Measurements from ENCODE around the gene ADAMTSL2.

ADAMTSL2 gene

GRCh38 chr9:133591985-133592384 lies 57.5 kb downstream of the ADAMTSL2 start:
- no peak for DNase-seq

GRCh38 chr9:133592731-133593409 lies 58.4 kb downstream of the ADAMTSL2 start:
- no peak for DNase-seq

- no peak for DNase-seq
Measured at GRCh38 chr9:133593587-133594253, 59.2 kb downstream of the ADAMTSL2 start.

GRCh38 chr9:133594310-133594709 lies 59.8 kb downstream of the ADAMTSL2 start:
- DNase-seq, result no peak

GRCh38 chr9:133595910-133596309 lies 61.4 kb downstream of the ADAMTSL2 start:
- no peak for DNase-seq

GRCh38 chr9:133597316-133597957 lies 62.9 kb downstream of the ADAMTSL2 start:
- DNase-seq, result peak; percentile 32

- no peak for DNase-seq
Measured at GRCh38 chr9:133598978-133599377, 64.5 kb downstream of the ADAMTSL2 start.

GRCh38 chr9:133599470-133600173 lies 65.1 kb downstream of the ADAMTSL2 start:
- DNase-seq, result no peak

GRCh38 chr9:133600739-133601138 lies 66.2 kb downstream of the ADAMTSL2 start:
- DNase-seq, result no peak

GRCh38 chr9:133601746-133602145 lies 67.2 kb downstream of the ADAMTSL2 start:
- DNase-seq, result no peak

- DNase-seq, result no peak
Measured at GRCh38 chr9:133602277-133602676, 67.8 kb downstream of the ADAMTSL2 start.

GRCh38 chr9:133603135-133603927 lies 68.8 kb downstream of the ADAMTSL2 start:
- DNase-seq, result no peak

- no peak for DNase-seq
Measured at GRCh38 chr9:133604214-133604613, 69.7 kb downstream of the ADAMTSL2 start.

GRCh38 chr9:133604856-133605255 lies 70.4 kb downstream of the ADAMTSL2 start:
- DNase-seq, result no peak

- no peak for DNase-seq
Measured at GRCh38 chr9:133605446-133605845, 70.9 kb downstream of the ADAMTSL2 start.

GRCh38 chr9:133605856-133606707 lies 71.6 kb downstream of the ADAMTSL2 start:
- no peak for DNase-seq

- no peak for DNase-seq
Measured at GRCh38 chr9:133606708-133607025, 72.2 kb downstream of the ADAMTSL2 start.

- no peak for DNase-seq
Measured at GRCh38 chr9:133607381-133607780, 72.9 kb downstream of the ADAMTSL2 start.

- no peak for DNase-seq
Measured at GRCh38 chr9:133607976-133608375, 73.5 kb downstream of the ADAMTSL2 start.

- no peak for DNase-seq
Measured at GRCh38 chr9:133608382-133608781, 73.9 kb downstream of the ADAMTSL2 start.

- no peak for DNase-seq
Measured at GRCh38 chr9:133608889-133609288, 74.4 kb downstream of the ADAMTSL2 start.
